Left cardiac atrium (tissue), 4 donors: ENCODE results near the gene C17orf78. TPM values are rescaled to one million over a fixed set of nuclear protein-coding genes. Genes with fewer than 3 reads are reported as not detected.
A peak's percentile ranks its signal among the peaks of the same experiment; 100 is the strongest.
"Not testable (repeated sequence)": the region's sequence is repeated elsewhere in the genome, so short reads cannot be mapped to it uniquely, and the experiment has no call there.

Experiments
- ATAC-seq, 2 donors: fragments of 200-7000 bp; cut with Tn5 transposase; one replicate each; pipeline ENCODE4 v1.9.1; 2020; ENCODE audit warnings: mild to moderate bottlenecking in 2 of 2, moderate library complexity in 2 of 2
- DNase-seq: peaks from one replicate; pipeline ENCODE4 v3.0.0-alpha.2; 2020
- intact Hi-C, 2 donors: fragments of 100-400 bp; cut with DNase I; formaldehyde crosslinking; loops; one replicate each; pipeline versions ENCODE4 v1.14.1 to v1.15.1; 2022 to 2023
- total RNA-seq, 2 donors: library from RNA; stranded (reverse); fragmentation: NEBNext Ultra II Directional; extraction: Animal tissue kit (Norgen Biotek cat#: 25700); gene quantifications; one replicate each; pipeline ENCODE4 v1.2.1, GENCODE V29; 2021
- donor health status: DM: no; HTN: yes; CAD: no.
- donor health status: DM: no; HTN: yes; CAD: no; lungs with severe emphysema.
- donor health status: DM: yes; HTN: yes; CAD: no.
- donor health status: Dilated cardiomyopathy.

Gene C17orf78
- total RNA-seq, 2 donors from 2014 or later, result not detected

GRCh38 chr17:37384560-37385149 lies 8.9 kb downstream of the C17orf78 start:
- intact Hi-C loops, result no loop called here
- ATAC-seq (no peak), DNase-seq (no peak)

GRCh38 chr17:37385474-37385990 lies 9.7 kb downstream of the C17orf78 start:
- DNase-seq (no peak), ATAC-seq (no peak)
- intact Hi-C loops, result no loop called here

- DNase-seq (no peak), ATAC-seq (no peak)
- intact Hi-C loops, result no loop called here
Measured at GRCh38 chr17:37386462-37386861, 10.7 kb downstream of the C17orf78 start.

GRCh38 chr17:37388266-37388665 lies 12.5 kb downstream of the C17orf78 start:
- intact Hi-C loops, result no loop called here
- ATAC-seq (no peak), DNase-seq (no peak)

GRCh38 chr17:37389160-37389559 lies 13.4 kb downstream of the C17orf78 start:
- intact Hi-C loops, result no loop called here
- DNase-seq, result no peak

GRCh38 chr17:37391146-37391545 lies 15.4 kb downstream of the C17orf78 start:
- ATAC-seq, result no peak
- intact Hi-C loops, result no loop called here
- DNase-seq, result no peak

More at GRCh38 chr17:37389160-37389559, 13.4 kb downstream of the C17orf78 start:
- no peak for ATAC-seq

- DNase-seq, result no peak
- peak; percentile 61 to 92 for ATAC-seq
- intact Hi-C loops, result no loop called here
Measured at GRCh38 chr17:37392024-37392590, 16.3 kb downstream of the C17orf78 start.

- intact Hi-C loops, result no loop called here
- no peak for ATAC-seq
- no peak for DNase-seq
Measured at GRCh38 chr17:37393352-37393751, 17.6 kb downstream of the C17orf78 start.

GRCh38 chr17:37399265-37399803 lies 23.5 kb downstream of the C17orf78 start:
- DNase-seq (no peak), ATAC-seq (peak in 1 of 2 donors; percentile 54)
- intact Hi-C loops, result no loop called here

GRCh38 chr17:37400505-37400904 lies 24.7 kb downstream of the C17orf78 start:
- intact Hi-C loops, result no loop called here
- no peak for DNase-seq

GRCh38 chr17:37405522-37405921 lies 29.7 kb downstream of the C17orf78 start:
- ATAC-seq, DNase-seq, intact Hi-C loops: not testable (repeated sequence)

More at GRCh38 chr17:37400505-37400904, 24.7 kb downstream of the C17orf78 start:
- no peak for ATAC-seq

GRCh38 chr17:37405955-37406634 lies 30.3 kb downstream of the C17orf78 start:
- ATAC-seq, result peak in 1 of 2 donors; percentile 52
- intact Hi-C loops, result no loop called here
- DNase-seq, result no peak

- ATAC-seq (peak; percentile 96 to 98), DNase-seq (peak; percentile 86)
- intact Hi-C loops, result no loop called here
Measured at GRCh38 chr17:37406635-37407461, 31.1 kb downstream of the C17orf78 start, which contains the start of the genes ACACA and TADA2A. ACACA (minus strand) TSS chr17:37406836; CDS start chr17:37406299, 537 bp downstream. TADA2A (plus strand) TSS chr17:37406886; CDS start chr17:37411366, 4,480 bp downstream.

GRCh38 chr17:37408145-37408479 lies 32.3 kb downstream of the C17orf78 start:
- DNase-seq, ATAC-seq, intact Hi-C loops: not testable (repeated sequence)

GRCh38 chr17:37410357-37410756 lies 34.6 kb downstream of the C17orf78 start:
- intact Hi-C loops, result no loop called here
- ATAC-seq (no peak), DNase-seq (no peak)

- ATAC-seq, result no peak
- intact Hi-C loops, result no loop called here
- no peak for DNase-seq
Measured at GRCh38 chr17:37413875-37414519, 38.2 kb downstream of the C17orf78 start.

- DNase-seq, result no peak
- intact Hi-C loops, result no loop called here
Measured at GRCh38 chr17:37417852-37418251, 42.1 kb downstream of the C17orf78 start.

GRCh38 chr17:37422971-37423625 lies 47.3 kb downstream of the C17orf78 start:
- ATAC-seq, result no peak
- no peak for DNase-seq
- intact Hi-C loops, result no loop called here

More at GRCh38 chr17:37417852-37418251, 42.1 kb downstream of the C17orf78 start:
- no peak for ATAC-seq
